A549 (cell line): ENCODE measurements around the gene COL3A1.

Experiments used
- CTCF ChIP-seq: fragments of >200 bp; sonication (Bioruptor Twin); formaldehyde crosslinking; IDR thresholded peaks from 3 replicates; pipeline ENCODE4 v1.5.1; 2016
- ELK1 ChIP-seq: fragments of 150-350 bp; IDR thresholded peaks from 2 replicates; pipeline ENCODE4 v1.6.1; 2014; ENCODE audit warnings: low read depth, mild to moderate bottlenecking, low read length
- HDAC2 ChIP-seq: fragments of 200-600 bp; sonication (generic); IDR thresholded peaks from 2 replicates; pipeline ENCODE4 v1.6.1; 2016
- MAX ChIP-seq: IDR thresholded peaks from 2 replicates; pipeline ENCODE4 v1.6.1; 2012
- PHF8 ChIP-seq: fragments of 200-600 bp; sonication (generic); IDR thresholded peaks from 2 replicates; pipeline ENCODE4 v1.6.1; 2016; ENCODE audit warnings: low read depth, mild to moderate bottlenecking, antibody characterized with exemption, moderate library complexity, borderline replicate concordance
- POLR2A ChIP-seq: IDR thresholded peaks from 2 replicates; pipeline ENCODE4 v1.6.1; 2012; ENCODE audit warnings: mild to moderate bottlenecking, low read length
- RAD21 ChIP-seq, 2 experiments: fragments of >200 bp in 1 of 2; sonication (Bioruptor Twin) in 1 of 2; formaldehyde crosslinking in 1 of 2; IDR thresholded peaks in 1 of 2; conservative IDR thresholded peaks in 1 of 2; 2 replicates in 1 of 2; 3 replicates in 1 of 2; pipeline ENCODE4 v1.6.1; 2012 to 2018; ENCODE audit warnings: inconsistent platforms in 1 of 2

- TF ChIP-seq CTCF (no peak), HDAC2 (no peak), POLR2A (no peak), PHF8 (no peak), ELK1 (no peak), MAX (no peak), RAD21 (conservative IDR thresholded peaks at IDR 0.05 in 1 of 2, IDR thresholded peaks at IDR 0.05 in 1 of 2) (no peak)
These were observed 83.1 kb downstream of the COL3A1 start for GRCh38 chr2:189057316-189057715.
